ENCODE measurements around the gene DNM2.
"Not testable (repeated sequence)": the region's sequence is repeated elsewhere in the genome, so short reads cannot be mapped to it uniquely, and the experiment has no call there.

DNM2 gene

DNA sequence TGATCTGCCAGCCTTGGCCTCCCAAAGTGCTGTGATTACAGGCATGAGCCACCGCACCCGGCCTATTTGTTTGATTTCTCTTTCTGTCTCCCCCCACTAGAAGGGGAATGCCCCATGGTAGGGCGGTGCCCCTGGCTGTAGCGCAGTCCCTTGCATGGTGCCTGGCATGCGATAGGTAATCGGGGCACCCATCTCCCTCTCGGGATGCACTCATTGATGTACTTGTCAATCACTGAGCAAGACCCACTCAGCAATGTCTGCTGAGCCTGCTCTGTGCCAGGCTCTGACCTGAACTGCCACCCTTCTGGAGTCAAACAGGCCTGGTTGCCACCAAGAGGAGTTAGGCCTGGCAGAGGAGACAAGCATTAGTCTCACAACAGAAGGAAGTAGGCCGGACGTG, 19.8 kb downstream of the DNM2 start:
- no peak for DNase-seq (ENCODE audit: extremely low spot score)
- POLR2A ChIA-PET: no interaction called here
- TF ChIP-seq, protein P1, sequence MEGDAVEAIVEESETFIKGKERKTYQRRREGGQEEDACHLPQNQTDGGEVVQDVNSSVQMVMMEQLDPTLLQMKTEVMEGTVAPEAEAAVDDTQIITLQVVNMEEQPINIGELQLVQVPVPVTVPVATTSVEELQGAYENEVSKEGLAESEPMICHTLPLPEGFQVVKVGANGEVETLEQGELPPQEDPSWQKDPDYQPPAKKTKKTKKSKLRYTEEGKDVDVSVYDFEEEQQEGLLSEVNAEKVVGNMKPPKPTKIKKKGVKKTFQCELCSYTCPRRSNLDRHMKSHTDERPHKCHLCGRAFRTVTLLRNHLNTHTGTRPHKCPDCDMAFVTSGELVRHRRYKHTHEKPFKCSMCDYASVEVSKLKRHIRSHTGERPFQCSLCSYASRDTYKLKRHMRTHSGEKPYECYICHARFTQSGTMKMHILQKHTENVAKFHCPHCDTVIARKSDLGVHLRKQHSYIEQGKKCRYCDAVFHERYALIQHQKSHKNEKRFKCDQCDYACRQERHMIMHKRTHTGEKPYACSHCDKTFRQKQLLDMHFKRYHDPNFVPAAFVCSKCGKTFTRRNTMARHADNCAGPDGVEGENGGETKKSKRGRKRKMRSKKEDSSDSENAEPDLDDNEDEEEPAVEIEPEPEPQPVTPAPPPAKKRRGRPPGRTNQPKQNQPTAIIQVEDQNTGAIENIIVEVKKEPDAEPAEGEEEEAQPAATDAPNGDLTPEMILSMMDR (IDR thresholded peaks at IDR 0.05; ENCODE audit: control extremely low read depth, extremely low read depth, low read depth, missing control alignments): no peak
- CTCF ChIA-PET: interaction anchor here (1.5 kb wide), 1 partner anchor 127 kb away, joined by 3 read pairs; no protein-coding TSS in a partner anchor

DNA sequence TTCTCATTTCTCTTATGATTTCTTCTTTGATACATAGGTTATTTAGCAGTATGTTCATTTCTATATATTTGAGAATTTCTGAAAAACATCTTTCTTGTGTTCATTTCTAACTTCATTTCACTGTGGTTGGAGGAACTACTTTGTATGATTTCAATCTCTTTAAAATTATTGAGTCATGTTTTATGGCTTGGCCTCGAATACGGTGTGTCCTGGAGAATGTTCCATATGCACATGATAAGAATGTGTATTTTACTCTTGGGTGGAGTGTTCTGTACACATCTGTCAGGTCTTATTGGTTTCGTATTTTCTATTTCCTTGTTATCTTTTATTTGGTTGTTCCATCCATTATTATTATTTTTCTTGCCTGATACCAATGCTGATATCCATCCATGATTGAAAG, 22.9 kb downstream of the DNM2 start:
- CTCF ChIA-PET: no interaction called here
- TF ChIP-seq, protein P1 (IDR thresholded peaks at IDR 0.05; ENCODE audit: control extremely low read depth, extremely low read depth, low read depth, missing control alignments): no peak
- no peak for DNase-seq (ENCODE audit: extremely low spot score)
- POLR2A ChIA-PET: no interaction called here

DNA sequence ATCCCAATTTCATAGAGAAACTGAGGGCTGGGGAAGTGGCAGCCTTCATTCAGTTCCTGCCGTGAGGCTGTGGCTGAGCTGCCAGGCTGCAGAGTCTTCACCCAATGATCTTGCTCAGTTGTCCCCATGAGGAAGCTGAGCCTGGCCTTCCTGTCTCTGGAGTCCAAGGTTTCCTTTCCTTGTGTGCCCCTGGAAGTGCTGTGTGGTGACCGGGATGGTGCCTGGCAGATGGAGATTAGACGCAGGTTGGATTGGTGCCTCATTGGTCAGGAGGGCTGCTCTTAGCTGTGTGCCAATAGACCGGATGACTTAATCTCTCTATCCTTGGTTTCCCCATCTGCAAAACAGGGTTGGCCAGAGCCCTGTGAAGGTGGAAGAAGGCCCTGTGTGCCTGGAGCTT, 24.6 kb downstream of the DNM2 start:
- POLR2A ChIA-PET: interaction anchor here (0.6 kb wide), 2 partner anchors 25 to 576 kb away, joined by 4 to 5 read pairs; no protein-coding TSS in a partner anchor
- CTCF ChIA-PET: interaction anchor here (0.7 to 1.6 kb wide), 3 partner anchors 17 to 72 kb away, joined by 3 to 6 read pairs (median 3); partner anchors contain the start of gene DNM2

DNA sequence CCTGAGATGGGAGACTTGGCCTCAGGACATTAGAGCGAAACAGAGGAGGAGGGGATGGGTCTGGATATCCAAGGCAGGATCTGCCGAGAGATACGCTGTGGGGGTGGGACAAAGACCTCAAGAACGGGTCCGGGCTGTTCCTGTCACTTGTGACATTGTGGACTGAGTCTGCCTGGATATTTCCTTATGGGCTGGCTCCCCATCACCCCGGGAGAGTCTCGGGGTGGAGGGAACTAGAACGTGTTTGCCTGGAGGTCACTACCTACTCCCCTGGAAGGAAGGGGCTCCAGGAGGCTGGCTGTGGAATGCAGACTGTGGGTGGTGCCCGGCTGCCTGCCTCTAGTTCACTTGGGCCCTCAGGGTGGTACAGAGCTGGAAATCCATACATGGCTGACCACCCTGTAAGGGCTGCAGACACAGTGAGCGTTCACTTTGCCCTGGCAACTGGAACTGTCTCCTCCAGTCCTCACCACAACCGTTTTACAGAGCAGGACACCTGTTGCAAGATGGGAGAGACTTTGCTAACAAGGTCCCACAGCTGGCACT, 26.4 kb downstream of the DNM2 start:
- no peak for DNase-seq (ENCODE audit: extremely low spot score)
- TF ChIP-seq, protein P1 (IDR thresholded peaks at IDR 0.05; ENCODE audit: control extremely low read depth, extremely low read depth, low read depth, missing control alignments): no peak
- POLR2A ChIA-PET: no interaction called here
- CTCF ChIA-PET: interaction anchor here (0.9 kb wide), 1 partner anchor 11 kb away, joined by 3 read pairs; no protein-coding TSS in a partner anchor

More for the DNA sequence above, 24.6 kb downstream of the DNM2 start:
- DNase-seq (ENCODE audit: extremely low spot score): no peak
- TF ChIP-seq, protein P1 (IDR thresholded peaks at IDR 0.05; ENCODE audit: control extremely low read depth, extremely low read depth, low read depth, missing control alignments): no peak

DNA sequence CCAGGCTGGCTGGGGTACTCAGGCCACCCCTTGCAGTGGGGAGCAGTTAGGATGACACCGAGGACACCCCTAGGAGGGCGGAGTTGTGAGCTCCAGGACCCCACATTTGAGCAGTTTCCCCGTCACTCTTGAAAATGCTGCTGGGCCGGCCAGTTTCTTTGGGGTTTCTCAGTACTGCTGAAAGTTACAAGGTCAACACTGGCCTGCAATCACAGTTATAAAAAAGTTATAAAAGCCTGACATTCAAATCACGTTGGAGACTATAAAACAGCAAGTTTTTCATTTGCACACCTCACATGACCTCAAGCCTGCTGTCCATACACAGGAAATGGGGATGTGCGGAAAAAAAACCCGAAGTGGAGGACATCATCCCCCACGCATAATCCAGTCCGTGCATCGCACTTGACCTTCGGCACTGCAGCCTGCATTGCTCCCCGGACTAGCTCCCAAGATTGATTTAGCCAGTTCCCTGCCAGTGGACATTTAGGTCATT, 27.0 kb downstream of the DNM2 start:
- ChIA-PET POLR2A (no interaction called here), CTCF (interaction anchor here (0.9 to 1.2 kb wide), 3 partner anchors 10 to 46 kb away, joined by 3 read pairs; no protein-coding TSS in a partner anchor)
- TF ChIP-seq, protein P1 (IDR thresholded peaks at IDR 0.05; ENCODE audit: control extremely low read depth, extremely low read depth, low read depth, missing control alignments): no peak
- DNase-seq (ENCODE audit: extremely low spot score): no peak

DNA sequence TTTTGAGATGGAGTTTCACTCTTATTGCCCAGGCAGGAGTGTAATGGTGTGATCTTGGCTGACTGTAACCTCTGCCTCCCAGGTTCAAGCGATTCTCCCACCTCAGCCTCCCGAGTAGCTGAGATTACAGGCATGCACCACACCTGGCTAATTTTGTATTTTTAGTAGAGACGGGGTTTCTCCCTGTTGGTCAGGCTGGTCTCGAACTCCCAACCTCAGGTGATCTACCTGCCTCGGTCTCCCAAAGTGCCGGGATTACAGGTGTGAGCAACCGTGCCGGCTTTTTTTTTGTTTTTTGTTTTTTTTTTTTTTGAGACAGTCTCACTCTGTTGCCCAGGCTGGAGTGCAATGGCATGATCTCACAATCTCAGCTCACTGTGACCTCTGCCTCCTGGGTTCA, 28.6 kb downstream of the DNM2 start:
- CTCF ChIA-PET; DNase-seq (ENCODE audit: extremely low spot score): not testable (repeated sequence)
- POLR2A ChIA-PET: interaction anchor here (0.7 kb wide), 2 partner anchors 29 to 38 kb away, joined by 4 to 8 read pairs; partner anchors contain the start of gene DNM2

DNA sequence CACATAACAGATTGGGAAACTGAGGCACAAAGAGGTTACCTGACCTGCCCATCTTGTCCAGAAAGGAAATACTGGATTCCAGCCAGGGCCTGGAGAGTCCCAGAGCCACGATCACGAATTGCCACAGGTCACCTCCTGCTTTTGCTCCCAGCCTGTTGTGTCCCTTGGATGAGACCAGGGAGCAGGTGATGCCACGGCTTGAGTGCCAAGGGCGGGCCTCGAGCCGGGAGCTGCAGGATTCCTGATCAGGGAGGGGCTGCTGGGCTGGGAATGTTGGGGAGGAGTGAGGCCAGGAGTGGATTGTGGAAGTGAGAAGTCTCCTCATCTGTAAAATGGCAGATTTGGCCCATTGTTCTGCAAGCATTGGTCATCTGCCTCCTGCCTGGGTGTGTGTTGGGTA, 29.4 kb downstream of the DNM2 start:
- TF ChIP-seq, protein P1 (IDR thresholded peaks at IDR 0.05; ENCODE audit: control extremely low read depth, extremely low read depth, low read depth, missing control alignments): no peak
- ChIA-PET POLR2A (no interaction called here), CTCF (no interaction called here)
- DNase-seq (ENCODE audit: extremely low spot score): no peak
